ENCODE results near the gene TTBK2.

DNA sequence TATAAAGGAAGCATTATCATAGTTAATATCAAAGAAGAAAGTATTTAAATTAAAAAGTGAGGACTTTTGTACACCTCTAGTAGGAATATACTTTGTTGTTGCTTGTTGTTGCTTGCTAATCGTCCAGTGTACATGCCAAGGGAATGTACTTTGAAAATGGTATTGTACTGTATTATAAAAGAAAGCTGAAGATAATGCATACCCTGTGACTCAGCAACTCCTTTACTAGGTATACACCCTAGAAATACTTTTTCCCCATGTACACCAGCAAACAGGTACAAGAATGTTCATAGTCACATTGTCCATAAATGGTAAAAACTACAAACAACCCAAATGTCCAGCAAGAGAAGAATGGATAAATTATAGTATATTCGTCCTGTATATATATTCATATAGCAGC is 12.0 kb downstream of the TTBK2 start:
- TF ChIP-seq CTCF (IDR thresholded peaks at IDR 0.05) (no peak), EZH2 (IDR thresholded peaks at IDR 0.05; ENCODE audit: borderline replicate concordance, insufficient read depth, low read depth, low read length, poor library complexity, severe bottlenecking) (no peak)

Measured in B cell (primary cell).